BJ (cell line): ENCODE data around the gene CHAMP1. TPM values are rescaled to one million over a fixed set of nuclear protein-coding genes. Genes with fewer than 3 reads are reported as not detected.

Experiments
- CTCF ChIA-PET: fragments of 350-600 bp; formaldehyde crosslinking; extraction: SDS; loops from one replicate; lab custom pipeline; 2021; ENCODE audit warnings: antibody characterized with exemption, inconsistent platforms; lab: Yijun Ruan, JAX
- POLR2A ChIA-PET: fragments of 300-600 bp; sonication (Branson Sonifier 250); formaldehyde crosslinking; extraction: SDS; loops from one replicate; lab custom pipeline; 2021; ENCODE audit warnings: antibody characterized with exemption; lab: Charles Lee
- DNase-seq: peaks from one replicate; pipeline ENCODE4 v3.0.0-alpha.2; 2011; ENCODE audit warnings: low read depth
- H3K27me3 ChIP-seq: 2 replicates; pipeline ENCODE4 v1.6.0; 2011; ENCODE audit warnings: low read length; ENCODE audit not compliant: control insufficient read depth, insufficient read depth
- H3K36me3 ChIP-seq: 2 replicates; pipeline ENCODE4 v1.5.1; 2011; ENCODE audit warnings: low read length; ENCODE audit not compliant: control insufficient read depth, insufficient read depth
- H3K4me3 ChIP-seq: 2 replicates; pipeline ENCODE4 v1.5.1; 2011; ENCODE audit warnings: low read depth, mild to moderate bottlenecking, control low read depth, low read length
- polyA plus RNA-seq: library from polyadenylated mRNA; depleted of rRNA; stranded (reverse); fragments of >200 nt; gene quantifications from 2 replicates; pipeline ENCODE4 v1.2.3, GENCODE V29; 2011
- TF ChIP-seq, protein P1 (sequence below): IDR thresholded peaks from 2 replicates; pipeline ENCODE4 v1.5.1; 2011; ENCODE audit warnings: low read depth, mild to moderate bottlenecking, control low read depth, inconsistent platforms, low read length, moderate library complexity; ENCODE audit not compliant: insufficient read depth

The CHAMP1 gene
- polyA plus RNA-seq, 1 experiment: 24.8 TPM

GRCh38 chr13:114281351-114282040 is 32.8 kb upstream of the CHAMP1 start, which contains the start of gene UPF3A:
Gene UPF3A (plus strand): TSS chr13:114281601. CDS start chr13:114281640, 39 bp downstream.
- POLR2A ChIA-PET: interaction anchor here (0.6 kb wide), 1 partner anchor 31 kb away, joined by 4 read pairs; no protein-coding TSS in a partner anchor
- Histone ChIP-seq H3K27me3 (no peaks in the 10 kb centered on the region), H3K36me3 (peaks cover 5% of the 10 kb centered on the region), H3K4me3 (peak within 1 kb of the TSS; percentile 67)
- CTCF ChIA-PET: interaction anchor here (1.5 kb wide), 1 partner anchor 17 kb away, joined by 4 read pairs; no protein-coding TSS in a partner anchor
- peak; percentile 19 for DNase-seq
- TF ChIP-seq, protein P1, sequence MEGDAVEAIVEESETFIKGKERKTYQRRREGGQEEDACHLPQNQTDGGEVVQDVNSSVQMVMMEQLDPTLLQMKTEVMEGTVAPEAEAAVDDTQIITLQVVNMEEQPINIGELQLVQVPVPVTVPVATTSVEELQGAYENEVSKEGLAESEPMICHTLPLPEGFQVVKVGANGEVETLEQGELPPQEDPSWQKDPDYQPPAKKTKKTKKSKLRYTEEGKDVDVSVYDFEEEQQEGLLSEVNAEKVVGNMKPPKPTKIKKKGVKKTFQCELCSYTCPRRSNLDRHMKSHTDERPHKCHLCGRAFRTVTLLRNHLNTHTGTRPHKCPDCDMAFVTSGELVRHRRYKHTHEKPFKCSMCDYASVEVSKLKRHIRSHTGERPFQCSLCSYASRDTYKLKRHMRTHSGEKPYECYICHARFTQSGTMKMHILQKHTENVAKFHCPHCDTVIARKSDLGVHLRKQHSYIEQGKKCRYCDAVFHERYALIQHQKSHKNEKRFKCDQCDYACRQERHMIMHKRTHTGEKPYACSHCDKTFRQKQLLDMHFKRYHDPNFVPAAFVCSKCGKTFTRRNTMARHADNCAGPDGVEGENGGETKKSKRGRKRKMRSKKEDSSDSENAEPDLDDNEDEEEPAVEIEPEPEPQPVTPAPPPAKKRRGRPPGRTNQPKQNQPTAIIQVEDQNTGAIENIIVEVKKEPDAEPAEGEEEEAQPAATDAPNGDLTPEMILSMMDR: no peak

DNA sequence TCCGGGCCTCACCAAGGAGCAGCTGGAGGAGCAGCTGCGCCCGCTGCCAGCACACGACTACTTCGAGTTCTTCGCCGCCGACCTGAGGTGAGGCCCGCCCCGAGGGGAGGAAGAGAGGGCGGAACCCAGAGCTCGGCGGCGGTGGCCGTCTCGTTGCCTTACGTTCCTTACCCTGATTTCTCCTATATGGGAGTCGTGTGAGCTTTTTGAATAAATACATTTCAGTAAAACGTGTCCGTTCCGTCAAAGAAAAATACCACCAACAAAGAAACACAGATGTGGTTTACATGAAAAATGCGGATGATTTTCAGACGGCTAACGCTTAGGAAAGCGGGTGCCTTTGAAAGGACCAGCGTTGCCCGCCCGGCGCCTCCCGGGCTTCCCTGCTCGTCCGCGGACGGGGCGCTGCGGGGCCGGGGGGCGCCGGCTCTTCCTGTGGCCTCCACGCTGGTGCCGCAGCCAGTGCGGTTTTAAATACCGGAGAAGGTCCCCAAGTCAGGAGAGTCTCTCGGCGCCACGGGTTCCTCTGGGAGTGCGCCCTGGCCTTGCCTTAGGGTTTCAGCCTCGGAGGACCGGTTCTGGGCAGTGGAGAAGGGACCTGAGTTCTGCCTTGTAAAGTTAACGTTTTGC is 32.1 kb upstream of the CHAMP1 start:
- CTCF ChIA-PET: interaction anchor here (1.5 kb wide), 1 partner anchor 17 kb away, joined by 4 read pairs; no protein-coding TSS in a partner anchor
- H3K36me3 ChIP-seq: peaks cover 8% of the 10 kb centered on the region
- POLR2A ChIA-PET: interaction anchor here (0.6 kb wide), 1 partner anchor 30 kb away, joined by 4 read pairs; no protein-coding TSS in a partner anchor

GRCh38 chr13:114283576-114283975 is 30.7 kb upstream of the CHAMP1 start:
- ChIA-PET POLR2A (no interaction called here), CTCF (no interaction called here)
- Histone ChIP-seq H3K4me3 (no peak overlapping the region), H3K36me3 (peaks cover 16% of the 10 kb centered on the region), H3K27me3 (no peaks in the 10 kb centered on the region)
- no peak for DNase-seq
- TF ChIP-seq, protein P1: no peak

More for the DNA sequence above, 32.1 kb upstream of the CHAMP1 start:
- Histone ChIP-seq H3K4me3 (peak overlapping the region; percentile 67), H3K27me3 (no peaks in the 10 kb centered on the region)
- DNase-seq: peak; percentile 20
- TF ChIP-seq, protein P1: no peak

DNA sequence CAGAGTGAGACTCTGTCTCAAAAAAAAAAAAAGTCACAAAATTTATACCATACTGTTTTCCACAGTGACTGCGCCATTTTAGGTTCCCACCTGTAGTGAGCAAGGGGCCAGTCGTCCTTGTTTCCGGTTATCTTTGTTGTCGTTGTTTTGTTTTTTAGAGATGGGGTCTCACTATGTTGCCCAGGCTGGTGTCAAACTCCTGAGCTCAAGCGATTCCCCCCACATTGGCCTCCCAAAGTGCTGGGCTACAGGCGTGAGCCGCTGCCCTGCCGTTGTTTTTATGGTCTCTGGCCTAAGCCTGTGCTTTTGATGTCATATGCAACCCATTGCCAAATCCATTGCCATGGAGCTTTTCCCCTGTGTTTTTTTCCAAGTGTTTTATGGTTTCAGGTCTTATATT is 29.6 kb upstream of the CHAMP1 start:
- Histone ChIP-seq H3K4me3 (no peak overlapping the region), H3K27me3 (no peaks in the 10 kb centered on the region), H3K36me3 (peaks cover 19% of the 10 kb centered on the region)
- ChIA-PET POLR2A (no interaction called here), CTCF (no interaction called here)
- no peak for DNase-seq
- TF ChIP-seq, protein P1: no peak

DNA sequence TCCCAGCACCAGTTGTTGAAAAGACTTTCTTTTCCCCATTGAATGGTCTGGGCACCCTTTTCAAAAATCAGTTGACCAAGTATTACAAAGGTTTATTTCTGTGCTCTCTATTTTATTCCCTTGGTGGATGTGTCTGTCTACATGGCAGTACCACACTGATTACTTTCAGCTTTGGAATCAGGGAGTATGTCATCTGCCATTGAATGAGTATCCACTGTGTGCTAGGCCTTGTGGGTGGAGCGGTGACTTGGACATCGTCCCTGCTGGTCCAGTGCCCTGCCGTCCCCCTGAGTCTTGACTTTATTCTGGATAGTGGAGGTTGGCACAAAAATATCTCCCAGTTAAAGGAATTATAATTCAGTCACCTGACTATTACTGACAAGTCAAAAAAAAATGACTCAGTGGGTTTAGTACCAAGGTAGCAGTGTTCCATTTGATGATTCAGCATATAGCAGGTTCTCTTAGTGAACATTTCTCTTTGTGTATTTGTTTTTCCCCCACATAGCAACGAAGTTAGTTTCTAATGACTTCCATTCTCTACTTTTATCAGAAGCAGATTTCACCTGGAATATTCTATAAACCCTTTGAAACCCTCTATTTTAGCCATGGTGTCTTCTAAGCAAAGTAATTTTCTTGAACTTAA is 29.0 kb upstream of the CHAMP1 start:
- ChIA-PET CTCF (no interaction called here), POLR2A (no interaction called here)
- peaks cover 19% of the 10 kb centered on the region for H3K36me3 ChIP-seq
- no peak overlapping the region for H3K4me3 ChIP-seq
- DNase-seq: no peak
- no peaks in the 10 kb centered on the region for H3K27me3 ChIP-seq
- TF ChIP-seq, protein P1: no peak
